HCT116 (cell line): Measurements from ENCODE around the gene METTL25B. TPM values are rescaled to one million over a fixed set of nuclear protein-coding genes. Genes with fewer than 3 reads are reported as not detected.

Experiments
- ATAC-seq: fragments of 200-7000 bp; cut with Tn5 transposase; 2 replicates; pipeline ENCODE4 v1.9.1; 2020; ENCODE audit warnings: mild to moderate bottlenecking, moderate library complexity
- BruUV-seq: library from RNA; stranded (reverse); fragments of 400-500 nt; replicated peaks from 2 replicates; lab custom pipeline; 2021; lab: Mats Ljungman, UMichigan
- CTCF ChIA-PET: fragments of 300-600 bp; sonication (Branson Sonifier 250); formaldehyde crosslinking; loops from one replicate; lab custom pipeline; 2021; ENCODE audit warnings: antibody characterized with exemption; lab: Charles Lee
- POLR2A ChIA-PET: fragments of 300-600, 350-600 bp; sonication (Branson Sonifier 250); formaldehyde crosslinking; loops from one replicate; lab custom pipeline; 2021; ENCODE audit warnings: antibody characterized with exemption; lab: Charles Lee
- RAD21 ChIA-PET, 2 experiments: fragments of 300-600 bp; sonication (Branson Sonifier 250); formaldehyde crosslinking; loops; one replicate each; lab custom pipeline; 2023; ENCODE audit warnings: low total read pairs in 2 of 2; ENCODE audit not compliant: uncharacterized antibody in 2 of 2, unreplicated experiment in 2 of 2, low non-redundant PET in 1 of 2; lab: Charles Lee
- DNase-seq: peaks from one replicate; pipeline ENCODE4 v3.0.0-alpha.2; 2010; ENCODE audit warnings: low read depth, low spot score
- H2AFZ ChIP-seq: fragments of 200-600 bp; shearing (Covaris generic), sonication (generic); 2 replicates; pipeline ENCODE4 v1.6.1; 2017; ENCODE audit warnings: low read depth, mixed run types, mixed read lengths, antibody characterized with exemption, low read length; ENCODE audit not compliant: poor library complexity, severe bottlenecking
- H3K27ac ChIP-seq: 2 replicates; pipeline ENCODE4 v1.5.1; 2012; ENCODE audit warnings: low read depth, low read length
- H3K27me3 ChIP-seq: fragments of 200-600 bp; sonication (generic); 2 replicates; pipeline ENCODE4 v1.6.1; 2016; ENCODE audit warnings: mixed run types, low read length, mixed read lengths; ENCODE audit not compliant: insufficient read depth
- H3K36me3 ChIP-seq, 2 experiments: fragments of 200-500 bp in 1 of 2; fragments of 200-600 bp in 1 of 2; sonication (Bioruptor generic) in 1 of 2; sonication (generic) in 1 of 2; 2 replicates each; pipeline versions ENCODE4 v1.5.1 to v1.6.1; 2014 to 2016; ENCODE audit warnings: low read length in 2 of 2, inconsistent platforms in 1 of 2, mixed read lengths in 1 of 2, mixed run types in 1 of 2; ENCODE audit not compliant: insufficient read depth in 2 of 2, control insufficient read depth in 1 of 2
- H3K4me1 ChIP-seq, 2 experiments: fragments of 200-600 bp in 1 of 2; sonication (generic) in 1 of 2; 2 replicates each; pipeline versions ENCODE4 v1.5.1 to v1.6.1; 2012 to 2017; ENCODE audit warnings: low read length in 2 of 2, inconsistent platforms in 1 of 2, mild to moderate bottlenecking in 1 of 2, mixed read lengths in 1 of 2, mixed run types in 1 of 2, moderate library complexity in 1 of 2; ENCODE audit not compliant: insufficient read depth in 2 of 2, control insufficient read depth in 1 of 2
- H3K4me2 ChIP-seq: fragments of 200-600 bp; sonication (generic); 2 replicates; pipeline ENCODE4 v1.6.1; 2017; ENCODE audit warnings: mixed run types, low read length, mixed read lengths
- H3K4me3 ChIP-seq, 2 experiments: fragments of 200-600 bp in 1 of 2; sonication (generic) in 1 of 2; replicated peaks in 1 of 2; 2 replicates each; pipeline ENCODE4 v1.5.1; 2011 to 2016; ENCODE audit warnings: low read length in 2 of 2, control low read depth in 1 of 2, low read depth in 1 of 2, mild to moderate bottlenecking in 1 of 2, mixed read lengths in 1 of 2, mixed run types in 1 of 2
- H3K79me2 ChIP-seq: fragments of 200-600 bp; sonication (generic); 2 replicates; pipeline ENCODE4 v1.6.1; 2017; ENCODE audit warnings: mild to moderate bottlenecking, mixed run types, low read length, moderate library complexity, mixed read lengths; ENCODE audit not compliant: insufficient read depth
- H3K9ac ChIP-seq: fragments of 200-600 bp; sonication (generic); 2 replicates; pipeline ENCODE4 v1.6.1; 2016; ENCODE audit warnings: low read length, mixed read lengths
- H3K9me2 ChIP-seq: fragments of 200-600 bp; sonication (generic), shearing (Covaris generic); 2 replicates; pipeline ENCODE4 v1.6.1; 2017; ENCODE audit warnings: mixed run types, mild to moderate bottlenecking, moderate library complexity; ENCODE audit not compliant: insufficient read depth
- H3K9me3 ChIP-seq, 2 experiments: fragments of 200-500 bp in 1 of 2; fragments of 200-600 bp in 1 of 2; sonication (Bioruptor generic) in 1 of 2; sonication (generic) in 1 of 2; 2 replicates each; pipeline ENCODE4 v1.6.1; 2014 to 2017; ENCODE audit warnings: low read length in 2 of 2, mixed read lengths in 2 of 2, inconsistent platforms in 1 of 2, low read depth in 1 of 2, mild to moderate bottlenecking in 1 of 2, mixed run types in 1 of 2, moderate library complexity in 1 of 2; ENCODE audit not compliant: control insufficient read depth in 1 of 2, insufficient read depth in 1 of 2
- H4K20me1 ChIP-seq: fragments of 200-600 bp; sonication (generic), shearing (Covaris generic); 2 replicates; pipeline ENCODE4 v1.6.1; 2017; ENCODE audit warnings: mixed run types, mild to moderate bottlenecking, moderate library complexity; ENCODE audit not compliant: insufficient read depth
- EZH2 ChIP-seq: fragments of 200-600 bp; sonication (generic); IDR thresholded peaks from 2 replicates; pipeline ENCODE4 v1.6.1; 2017; ENCODE audit warnings: antibody characterized with exemption, mixed run types
- intact Hi-C: fragments of 100-400 bp; cut with micrococcal nuclease; formaldehyde crosslinking; loops from 2 replicates; pipeline ENCODE4 v1.10.0; 2022
- total RNA-seq: library from RNA; stranded (reverse); gene quantifications from one replicate; pipeline ENCODE4 v1.2.1, GENCODE V29; 2021; ENCODE audit not compliant: unreplicated experiment
- TF ChIP-seq, protein P1 (sequence below), 3 experiments: fragments of 200-600 bp in 1 of 3; sonication (generic) in 1 of 3; IDR thresholded peaks in 2 of 3; conservative IDR thresholded peaks in 1 of 3; 2 replicates each; pipeline ENCODE4 v1.5.1; 2012 to 2017; ENCODE audit warnings: low read depth in 2 of 3, low read length in 2 of 3, antibody characterized with exemption in 1 of 3, borderline replicate concordance in 1 of 3, control low read depth in 1 of 3, mild to moderate bottlenecking in 1 of 3, mixed read lengths in 1 of 3, mixed run types in 1 of 3, moderate library complexity in 1 of 3; ENCODE audit not compliant: insufficient read depth in 1 of 3
- TF ChIP-seq, protein P2 (sequence below): IDR thresholded peaks from 2 replicates; pipeline ENCODE4 v1.6.1; 2011; ENCODE audit warnings: mild to moderate bottlenecking, low read length, moderate library complexity; ENCODE audit not compliant: insufficient replicate concordance; ENCODE audit errors: extremely low read depth

METTL25B gene
- total RNA-seq, 1 experiment from 2014 or later, result 36.5 TPM

DNA sequence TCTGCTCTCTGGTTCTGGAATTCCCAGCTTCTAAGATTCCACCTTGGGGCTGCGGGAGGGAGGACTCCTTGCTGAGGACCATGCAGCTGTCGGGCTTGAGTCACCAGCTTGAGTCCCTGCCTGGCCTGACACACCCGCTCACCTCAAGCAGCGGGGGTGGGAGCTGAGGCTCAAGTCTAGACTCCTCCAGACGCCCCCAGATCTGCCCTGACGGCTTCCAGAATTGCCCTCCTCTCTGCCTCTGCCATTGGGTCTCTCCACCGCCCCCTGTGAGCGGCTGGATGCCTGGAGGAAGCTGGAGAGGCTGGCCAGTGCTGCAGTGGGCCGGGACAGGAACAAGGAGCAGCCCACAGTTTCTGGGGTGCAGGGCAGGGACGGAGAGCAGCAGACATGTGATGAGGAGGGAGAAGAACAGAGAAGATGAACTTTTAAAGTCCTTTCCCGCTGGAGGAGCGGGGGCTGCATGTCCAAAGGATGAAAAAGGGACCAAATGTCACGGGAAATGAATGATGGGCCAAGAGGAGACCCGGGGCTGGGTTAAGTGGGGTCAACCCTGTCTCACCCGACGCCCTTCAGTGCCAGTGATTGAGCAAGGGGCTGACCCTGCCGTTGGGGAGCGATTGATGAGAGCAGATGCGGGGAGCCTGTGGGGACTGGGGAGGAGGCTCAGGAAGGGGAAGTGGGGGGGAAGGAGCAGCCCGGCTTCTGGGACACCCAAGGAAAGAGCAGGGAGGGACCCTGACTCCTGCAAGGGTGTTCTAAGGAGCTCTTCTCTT lies 36.4 kb upstream of the METTL25B start:
- H3K9me3 ChIP-seq, result no peaks in the 10 kb centered on the region
- ChIA-PET CTCF (interaction anchor here (1.6 to 10.0 kb wide), 5 partner anchors 16 to 236 kb away, joined by 4 to 508 read pairs (median 104); partner anchors contain the start of genes CRABP2, INSRR, ISG20L2 and METTL25B), RAD21 (interaction anchor here (1.8 to 4.0 kb wide), 5 partner anchors 14 to 168 kb away, joined by 9 to 67 read pairs (median 45); partner anchors contain the start of genes CRABP2 (in 2 of the 2) and NTRK1 (in 1 of the 2))
- peak overlapping the region; percentile 84 for H3K4me2 ChIP-seq
- no peaks in the 10 kb centered on the region for H3K36me3 ChIP-seq
- H3K27me3 ChIP-seq, result no peaks in the 10 kb centered on the region
- peaks cover 57 to 70% of the 10 kb centered on the region in 2 experiments for H3K4me1 ChIP-seq
- peak overlapping the region; percentile 35 for H2AFZ ChIP-seq
- ATAC-seq (no peak), DNase-seq (no peak)
- no peak overlapping the region for H3K4me3 ChIP-seq
- BruUV-seq, result no TSS peak
- no peaks in the 10 kb centered on the region for H4K20me1 ChIP-seq
- no peak for TF ChIP-seq EZH2
- TF ChIP-seq, protein P1, sequence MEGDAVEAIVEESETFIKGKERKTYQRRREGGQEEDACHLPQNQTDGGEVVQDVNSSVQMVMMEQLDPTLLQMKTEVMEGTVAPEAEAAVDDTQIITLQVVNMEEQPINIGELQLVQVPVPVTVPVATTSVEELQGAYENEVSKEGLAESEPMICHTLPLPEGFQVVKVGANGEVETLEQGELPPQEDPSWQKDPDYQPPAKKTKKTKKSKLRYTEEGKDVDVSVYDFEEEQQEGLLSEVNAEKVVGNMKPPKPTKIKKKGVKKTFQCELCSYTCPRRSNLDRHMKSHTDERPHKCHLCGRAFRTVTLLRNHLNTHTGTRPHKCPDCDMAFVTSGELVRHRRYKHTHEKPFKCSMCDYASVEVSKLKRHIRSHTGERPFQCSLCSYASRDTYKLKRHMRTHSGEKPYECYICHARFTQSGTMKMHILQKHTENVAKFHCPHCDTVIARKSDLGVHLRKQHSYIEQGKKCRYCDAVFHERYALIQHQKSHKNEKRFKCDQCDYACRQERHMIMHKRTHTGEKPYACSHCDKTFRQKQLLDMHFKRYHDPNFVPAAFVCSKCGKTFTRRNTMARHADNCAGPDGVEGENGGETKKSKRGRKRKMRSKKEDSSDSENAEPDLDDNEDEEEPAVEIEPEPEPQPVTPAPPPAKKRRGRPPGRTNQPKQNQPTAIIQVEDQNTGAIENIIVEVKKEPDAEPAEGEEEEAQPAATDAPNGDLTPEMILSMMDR (IDR thresholded peaks at IDR 0.05 in 2 of 3, conservative IDR thresholded peaks at IDR 0.05 in 1 of 3; ENCODE audit: borderline replicate concordance in 1 of 3, insufficient read depth in 1 of 3, low read depth in 2 of 3, low read length in 2 of 3), result peak in 1 of 3 experiments; percentile 12; a peak in 1 of 6 replicates
- TF ChIP-seq, protein P2, sequence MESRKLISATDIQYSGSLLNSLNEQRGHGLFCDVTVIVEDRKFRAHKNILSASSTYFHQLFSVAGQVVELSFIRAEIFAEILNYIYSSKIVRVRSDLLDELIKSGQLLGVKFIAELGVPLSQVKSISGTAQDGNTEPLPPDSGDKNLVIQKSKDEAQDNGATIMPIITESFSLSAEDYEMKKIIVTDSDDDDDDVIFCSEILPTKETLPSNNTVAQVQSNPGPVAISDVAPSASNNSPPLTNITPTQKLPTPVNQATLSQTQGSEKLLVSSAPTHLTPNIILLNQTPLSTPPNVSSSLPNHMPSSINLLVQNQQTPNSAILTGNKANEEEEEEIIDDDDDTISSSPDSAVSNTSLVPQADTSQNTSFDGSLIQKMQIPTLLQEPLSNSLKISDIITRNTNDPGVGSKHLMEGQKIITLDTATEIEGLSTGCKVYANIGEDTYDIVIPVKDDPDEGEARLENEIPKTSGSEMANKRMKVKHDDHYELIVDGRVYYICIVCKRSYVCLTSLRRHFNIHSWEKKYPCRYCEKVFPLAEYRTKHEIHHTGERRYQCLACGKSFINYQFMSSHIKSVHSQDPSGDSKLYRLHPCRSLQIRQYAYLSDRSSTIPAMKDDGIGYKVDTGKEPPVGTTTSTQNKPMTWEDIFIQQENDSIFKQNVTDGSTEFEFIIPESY, result no peak
- TF ChIP-seq, all 23 proteins: peak for 1
- intact Hi-C loops, result no loop called here
- no peaks in the 10 kb centered on the region for H3K79me2 ChIP-seq
- H3K9ac ChIP-seq, result peak overlapping the region; percentile 39
- POLR2A ChIA-PET, result interaction anchor here (1.0 to 5.0 kb wide), 4 partner anchors 12 to 36 kb away, joined by 3 to 87 read pairs (median 36); partner anchors contain the start of genes CRABP2, ISG20L2, METTL25B and NES
- peak overlapping the region; percentile 72 for H3K27ac ChIP-seq
- no peaks in the 10 kb centered on the region for H3K9me2 ChIP-seq
